GM15510 (cell line): ENCODE data around the gene CD14.

ENCODE experiments used
- POLR2A ChIP-seq: IDR thresholded peaks from 3 replicates; pipeline ENCODE4 v1.6.1; 2011; ENCODE audit warnings: borderline replicate concordance; ENCODE audit not compliant: insufficient read length; ENCODE audit errors: extremely low read depth

The CD14 gene

GRCh38 chr5:140609126-140609525 lies 23.8 kb downstream of the CD14 start:
- no peak for TF ChIP-seq POLR2A

- no peak for TF ChIP-seq POLR2A
Measured at GRCh38 chr5:140608722-140609121, 24.3 kb downstream of the CD14 start.

GRCh38 chr5:140607031-140607430 lies 25.9 kb downstream of the CD14 start:
- TF ChIP-seq POLR2A: no peak

GRCh38 chr5:140605879-140606278 lies 27.1 kb downstream of the CD14 start:
- TF ChIP-seq POLR2A: no peak

- no peak for TF ChIP-seq POLR2A
Measured at GRCh38 chr5:140603734-140604133, 29.2 kb downstream of the CD14 start.

- TF ChIP-seq POLR2A: no peak
Measured at GRCh38 chr5:140602147-140602546, 30.8 kb downstream of the CD14 start.

GRCh38 chr5:140600096-140600495 lies 32.9 kb downstream of the CD14 start:
- TF ChIP-seq POLR2A: no peak

GRCh38 chr5:140598836-140599235 lies 34.1 kb downstream of the CD14 start:
- TF ChIP-seq POLR2A: no peak

GRCh38 chr5:140596321-140596741 lies 36.6 kb downstream of the CD14 start:
- no peak for TF ChIP-seq POLR2A

GRCh38 chr5:140595538-140596300 lies 37.3 kb downstream of the CD14 start:
- TF ChIP-seq POLR2A: no peak

- no peak for TF ChIP-seq POLR2A
Measured at GRCh38 chr5:140594169-140594568, 38.8 kb downstream of the CD14 start.

- no peak for TF ChIP-seq POLR2A
Measured at GRCh38 chr5:140591747-140592372, 41.1 kb downstream of the CD14 start.

- no peak for TF ChIP-seq POLR2A
Measured at GRCh38 chr5:140590861-140591260, 42.1 kb downstream of the CD14 start.

GRCh38 chr5:140588311-140589070 lies 44.5 kb downstream of the CD14 start:
- no peak for TF ChIP-seq POLR2A

GRCh38 chr5:140587495-140587894 lies 45.5 kb downstream of the CD14 start:
- no peak for TF ChIP-seq POLR2A
